HEK293 (cell line): ENCODE results near the gene LIG3.

Source experiments
- ATF2 ChIP-seq: fragments of 450-650 bp; formaldehyde crosslinking; IDR thresholded peaks from 2 replicates; pipeline ENCODE4 v1.5.1; 2016; ENCODE audit warnings: missing biosample characterization, missing genetic modification characterization, low read depth
- CTCF ChIP-seq: fragments of 450-650 bp; formaldehyde crosslinking; IDR thresholded peaks from 2 replicates; pipeline ENCODE4 v1.5.1; 2016; ENCODE audit warnings: missing biosample characterization, missing genetic modification characterization
- GLIS2 ChIP-seq: fragments of 450-650 bp; formaldehyde crosslinking; IDR thresholded peaks from 2 replicates; pipeline ENCODE4 v1.5.1; 2016; ENCODE audit warnings: missing biosample characterization, missing genetic modification characterization
- KLF16 ChIP-seq: fragments of 450-650 bp; formaldehyde crosslinking; IDR thresholded peaks from 2 replicates; pipeline ENCODE4 v1.5.1; 2017; ENCODE audit warnings: missing biosample characterization, missing genetic modification characterization
- MYNN ChIP-seq: fragments of 450-650 bp; formaldehyde crosslinking; IDR thresholded peaks from 2 replicates; pipeline ENCODE4 v1.5.1; 2016; ENCODE audit warnings: missing biosample characterization, missing genetic modification characterization, borderline replicate concordance
- MZF1 ChIP-seq: fragments of 450-650 bp; formaldehyde crosslinking; IDR thresholded peaks from 2 replicates; pipeline ENCODE4 v1.5.1; 2017; ENCODE audit warnings: missing biosample characterization, missing genetic modification characterization, borderline replicate concordance
- SALL2 ChIP-seq: fragments of 450-650 bp; formaldehyde crosslinking; IDR thresholded peaks from 2 replicates; pipeline ENCODE4 v1.5.0; 2017; ENCODE audit warnings: missing biosample characterization, mild to moderate bottlenecking, missing genetic modification characterization, borderline replicate concordance
- SCRT1 ChIP-seq: fragments of 450-650 bp; formaldehyde crosslinking; IDR thresholded peaks from 2 replicates; pipeline ENCODE4 v1.5.1; 2016; ENCODE audit warnings: missing biosample characterization, missing genetic modification characterization, borderline replicate concordance
- WT1 ChIP-seq: fragments of 450-650 bp; formaldehyde crosslinking; IDR thresholded peaks from 2 replicates; pipeline ENCODE4 v1.5.1; 2016; ENCODE audit warnings: missing biosample characterization, missing genetic modification characterization
- ZNF2 ChIP-seq: fragments of 450-650 bp; formaldehyde crosslinking; IDR thresholded peaks from 2 replicates; pipeline ENCODE4 v1.5.1; 2016; ENCODE audit warnings: missing biosample characterization, missing genetic modification characterization
- ZNF248 ChIP-seq: fragments of 450-650 bp; formaldehyde crosslinking; IDR thresholded peaks from 2 replicates; pipeline ENCODE4 v1.5.1; 2017; ENCODE audit warnings: missing biosample characterization, missing genetic modification characterization
- ZNF302 ChIP-seq: fragments of 450-650 bp; formaldehyde crosslinking; IDR thresholded peaks from 2 replicates; pipeline ENCODE4 v1.5.1; 2016; ENCODE audit warnings: missing biosample characterization, missing genetic modification characterization, low read depth
- ZNF311 ChIP-seq: fragments of 450-650 bp; formaldehyde crosslinking; IDR thresholded peaks from 2 replicates; pipeline ENCODE4 v1.5.1; 2017; ENCODE audit warnings: missing biosample characterization, missing genetic modification characterization, borderline replicate concordance
- ZNF350 ChIP-seq: fragments of 450-650 bp; formaldehyde crosslinking; IDR thresholded peaks from 2 replicates; pipeline ENCODE4 v1.5.0; 2017; ENCODE audit warnings: missing biosample characterization, mild to moderate bottlenecking, missing genetic modification characterization
- ZNF37A ChIP-seq: fragments of 450-650 bp; IDR thresholded peaks from 2 replicates; pipeline ENCODE4 v1.5.1; 2018; ENCODE audit warnings: missing biosample characterization, missing genetic modification characterization
- ZNF391 ChIP-seq: fragments of 450-650 bp; formaldehyde crosslinking; IDR thresholded peaks from 2 replicates; pipeline ENCODE4 v1.5.1; 2016; ENCODE audit warnings: low read depth, missing biosample characterization, missing genetic modification characterization, borderline replicate concordance
- ZNF398 ChIP-seq: fragments of 450-650 bp; formaldehyde crosslinking; IDR thresholded peaks from 2 replicates; pipeline ENCODE4 v1.5.1; 2017; ENCODE audit warnings: missing biosample characterization, missing genetic modification characterization
- ZNF449 ChIP-seq: fragments of 450-650 bp; formaldehyde crosslinking; IDR thresholded peaks from 2 replicates; pipeline ENCODE4 v1.5.1; 2017; ENCODE audit warnings: missing biosample characterization, mild to moderate bottlenecking, missing genetic modification characterization, moderate library complexity
- ZNF521 ChIP-seq: fragments of 450-650 bp; formaldehyde crosslinking; IDR thresholded peaks from 2 replicates; pipeline ENCODE4 v1.5.1; 2017; ENCODE audit warnings: missing biosample characterization, mild to moderate bottlenecking, missing genetic modification characterization
- ZNF529 ChIP-seq: fragments of 450-650 bp; formaldehyde crosslinking; IDR thresholded peaks from 2 replicates; pipeline ENCODE4 v1.5.1; 2017; ENCODE audit warnings: missing genetic modification characterization, missing biosample characterization; ENCODE audit not compliant: insufficient replicate concordance
- ZNF580 ChIP-seq: fragments of 450-650 bp; formaldehyde crosslinking; IDR thresholded peaks from 2 replicates; pipeline ENCODE4 v1.5.1; 2016; ENCODE audit warnings: missing biosample characterization, missing genetic modification characterization
- ZNF596 ChIP-seq: fragments of 450-650 bp; IDR thresholded peaks from 2 replicates; pipeline ENCODE4 v1.5.0; 2018; ENCODE audit warnings: missing biosample characterization, mild to moderate bottlenecking, missing genetic modification characterization, moderate library complexity
- ZNF670 ChIP-seq: fragments of 450-650 bp; formaldehyde crosslinking; IDR thresholded peaks from 2 replicates; pipeline ENCODE4 v1.5.1; 2016; ENCODE audit warnings: missing biosample characterization, missing genetic modification characterization, low read depth
- ZNF747 ChIP-seq: fragments of 450-650 bp; formaldehyde crosslinking; IDR thresholded peaks from 2 replicates; pipeline ENCODE4 v1.5.1; 2016; ENCODE audit warnings: missing biosample characterization, missing genetic modification characterization
- ZNF76 ChIP-seq: fragments of 450-650 bp; formaldehyde crosslinking; IDR thresholded peaks from 2 replicates; pipeline ENCODE4; 2016; ENCODE audit warnings: low read depth, missing biosample characterization, missing genetic modification characterization, borderline replicate concordance
- ZNF776 ChIP-seq: fragments of 450-650 bp; formaldehyde crosslinking; IDR thresholded peaks from 2 replicates; pipeline ENCODE4 v1.5.0; 2017; ENCODE audit warnings: missing biosample characterization, missing genetic modification characterization, borderline replicate concordance
- ZSCAN16 ChIP-seq: fragments of 450-650 bp; formaldehyde crosslinking; IDR thresholded peaks from 2 replicates; pipeline ENCODE4 v1.5.1; 2016; ENCODE audit warnings: missing biosample characterization, missing genetic modification characterization
- ZSCAN5A ChIP-seq: fragments of 450-650 bp; formaldehyde crosslinking; IDR thresholded peaks from 2 replicates; pipeline ENCODE4 v1.5.1; 2016; ENCODE audit warnings: missing biosample characterization, missing genetic modification characterization

Gene LIG3

GRCh38 chr17:34980681-34981537 is 597 bp downstream of the LIG3 start (continued):
- no peak for TF ChIP-seq MYNN (tag by site-specific recombination)
- no peak for TF ChIP-seq SALL2
- no peak for TF ChIP-seq ZNF529 (tag by site-specific recombination)
- TF ChIP-seq ZNF521: no peak
- TF ChIP-seq ZNF350 (tag by site-specific recombination): no peak
- 0 out of 2 replicates have a peak, but pooled peaks have one; percentile 10 for TF ChIP-seq ZNF391 (tag by site-specific recombination)
- TF ChIP-seq ZNF248: no peak
- peak; percentile 73 for TF ChIP-seq WT1 (tag by site-specific recombination)
- no peak for TF ChIP-seq ZNF670 (tag by site-specific recombination)
- no peak for TF ChIP-seq ZNF747 (tag by site-specific recombination)
- no peak for TF ChIP-seq ATF2
- TF ChIP-seq ZNF580 (tag by site-specific recombination): no peak
- TF ChIP-seq ZNF76 (tag by site-specific recombination): no peak
- TF ChIP-seq ZNF2 (tag by site-specific recombination): 0 out of 2 replicates have a peak, but pooled peaks have one; percentile 15
- no peak for TF ChIP-seq ZNF776 (tag by site-specific recombination)
- TF ChIP-seq ZSCAN16: no peak
- TF ChIP-seq ZSCAN5A (tag by site-specific recombination): no peak
- peak; percentile 84 for TF ChIP-seq CTCF (tag by site-specific recombination)
- no peak for TF ChIP-seq ZNF449
- peak; percentile 48; the same call in 1 of the 2 replicates for TF ChIP-seq ZNF398 (tag by site-specific recombination)
- TF ChIP-seq MZF1 (tag by site-specific recombination): no peak
- no peak for TF ChIP-seq ZNF37A (tag by site-specific recombination)
- no peak for TF ChIP-seq ZNF302 (tag by site-specific recombination)
- TF ChIP-seq ZNF311: no peak
- peak; percentile 15; the same call in 1 of the 2 replicates for TF ChIP-seq ZNF596 (tag by site-specific recombination)
- TF ChIP-seq SCRT1 (tag by site-specific recombination): no peak
- TF ChIP-seq GLIS2 (tag by site-specific recombination): peak; percentile 97
- 0 out of 2 replicates have a peak, but pooled peaks have one; percentile 57 for TF ChIP-seq KLF16
